ENCODE data around the gene CYP1A2. TPM values are rescaled to one million over a fixed set of nuclear protein-coding genes. Genes with fewer than 3 reads are reported as not detected.

CYP1A2 gene
- total and polyA plus RNA-seq, 2 of the 13 experiments (the other 11 are each of a cell fraction or from before 2014, with no cell fraction given) = 0.07 TPM; not detected in 1

- TF ChIP-seq SNAPC5 (CRISPR knock-in tag; IDR thresholded peaks at IDR 0.05; ENCODE audit: borderline replicate concordance) = no peak
- no peak for TF ChIP-seq IRX3 (CRISPR knock-in tag; IDR thresholded peaks at IDR 0.05; ENCODE audit: borderline replicate concordance, low read depth)
- no peak for TF ChIP-seq ZNF629 (CRISPR knock-in tag; conservative IDR thresholded peaks at IDR 0.05)
- TF ChIP-seq MEIS1 (CRISPR knock-in tag; IDR thresholded peaks at IDR 0.05; ENCODE audit: borderline replicate concordance) = no peak
- no peak for TF ChIP-seq NR2F6 (IDR thresholded peaks at IDR 0.05)
- no peak for TF ChIP-seq NR2F6 (CRISPR knock-in tag; IDR thresholded peaks at IDR 0.05)
- no peak for TF ChIP-seq ZNF232 (CRISPR knock-in tag; IDR thresholded peaks at IDR 0.05; ENCODE audit: borderline replicate concordance)
Observed at GRCh38 chr15:74712311-74712710, 36.3 kb upstream of the CYP1A2 start (continued).

GRCh38 chr15:74716651-74717050 is 32.0 kb upstream of the CYP1A2 start:
- DNase-seq (ENCODE audit: low spot score) = peak; percentile 52
- 58% methylated on average over 5 of the region's 5 CpGs for WGBS (ENCODE audit: low lambda C conversion rate)
- Histone ChIP-seq H3K4me3 (replicated peaks in 1 of 3; ENCODE audit: insufficient read depth in 1 of 3, low read depth in 2 of 3, low read length in 3 of 3) (no peak overlapping the region), H3K4me2 (ENCODE audit: low read depth, low read length) (peak overlapping the region; percentile 6; the same call in 1 of the 2 replicates), H3K4me1 (ENCODE audit: insufficient read depth, low read length) (peaks cover 11% of the 10 kb centered on the region), H3K9me3 (ENCODE audit: low read length) (no peaks in the 10 kb centered on the region), H3K27ac (ENCODE audit: extremely low read length, insufficient read depth, low read length) (no peak overlapping the region), H3K79me2 (ENCODE audit: insufficient read depth, low read length) (no peaks in the 10 kb centered on the region), H3K36me3 (replicated peaks in 1 of 2; ENCODE audit: control insufficient read depth in 1 of 2, insufficient read depth in 2 of 2, low read length in 2 of 2) (no peaks in the 10 kb centered on the region; a peak in 1 of 5 replicates), H3K9ac (ENCODE audit: insufficient read depth, low read depth, low read length) (no peak overlapping the region), H2AFZ (ENCODE audit: low read length) (no peak overlapping the region), H4K20me1 (ENCODE audit: insufficient read depth, low read length) (no peaks in the 10 kb centered on the region), H3K27me3 (ENCODE audit: control insufficient read depth in 1 of 2, insufficient read depth in 2 of 2, low read length in 2 of 2) (no peaks in the 10 kb centered on the region)
- POLR2A ChIA-PET = no interaction called here
- CTCF ChIA-PET (ENCODE audit: low intra/inter-chr PET ratio, low total read pairs) = no interaction called here
- peak; percentile 42 for FAIRE-seq
- in situ Hi-C loops (cut with HindIII; ENCODE audit: extremely low pct_ligation_motif_present, low pct_unique_long_range_greater_than_20kb) = no loop called here
- ATAC-seq = peak; percentile 66
- BruUV-seq (replicated peaks) = no TSS peak
- intact Hi-C loops (cut with micrococcal nuclease; ENCODE audit: unreplicated experiment) = no loop called here
- TF ChIP-seq ZBTB25 (CRISPR knock-in tag; IDR thresholded peaks at IDR 0.05) (0 out of 2 replicates have a peak, but pooled peaks have one; percentile 9), CBFB (CRISPR knock-in tag; IDR thresholded peaks at IDR 0.05) (no peak), HMG20A (CRISPR knock-in tag; IDR thresholded peaks at IDR 0.05; ENCODE audit: borderline replicate concordance) (peak; percentile 41; the same call in 1 of the 2 replicates), MIXL1 (CRISPR knock-in tag; IDR thresholded peaks at IDR 0.05) (peak; percentile 25; the same call in 1 of the 2 replicates), ZNF407 (CRISPR knock-in tag; IDR thresholded peaks at IDR 0.05; ENCODE audit: not compliant biosample characterization) (no peak)
